Glutamatergic neuron (in vitro differentiated cells): ENCODE measurements around the gene RB1. TPM values are rescaled to one million over a fixed set of nuclear protein-coding genes. Genes with fewer than 3 reads are reported as not detected.

Source experiments
- DNase-seq: peaks from one replicate; pipeline ENCODE4 v3.0.0; 2022
- H3K27ac Mint-ChIP-seq: one replicate; pipeline ENCODE4 v1.8.0; 2020; ENCODE audit warnings: mild to moderate bottlenecking, mixed read lengths, inconsistent platforms; ENCODE audit not compliant: unreplicated experiment
- H3K27me3 Mint-ChIP-seq: one replicate; pipeline ENCODE4 v1.8.0; 2020; ENCODE audit warnings: mild to moderate bottlenecking, moderate library complexity, mixed read lengths, inconsistent platforms; ENCODE audit not compliant: unreplicated experiment
- H3K36me3 Mint-ChIP-seq: one replicate; pipeline ENCODE4 v1.8.0; 2020; ENCODE audit warnings: mild to moderate bottlenecking, mixed read lengths, inconsistent platforms; ENCODE audit not compliant: unreplicated experiment
- H3K4me1 Mint-ChIP-seq: one replicate; pipeline ENCODE4 v1.8.0; 2020; ENCODE audit warnings: mild to moderate bottlenecking, low read depth, mixed read lengths, inconsistent platforms; ENCODE audit not compliant: unreplicated experiment
- H3K4me3 Mint-ChIP-seq: one replicate; pipeline ENCODE4 v1.8.0; 2020; ENCODE audit warnings: mild to moderate bottlenecking, mixed read lengths, inconsistent platforms; ENCODE audit not compliant: unreplicated experiment
- H3K9me3 Mint-ChIP-seq: one replicate; pipeline ENCODE4 v1.8.0; 2020; ENCODE audit warnings: mild to moderate bottlenecking, moderate library complexity, mixed read lengths, inconsistent platforms; ENCODE audit not compliant: unreplicated experiment
- total RNA-seq: library from RNA; stranded (reverse); fragmentation: NEBNext Ultra II Directional; extraction: Animal tissue kit (Norgen Biotek cat#: 25700); gene quantifications from one replicate; pipeline ENCODE4 v1.2.1, GENCODE V29; 2021; ENCODE audit not compliant: unreplicated experiment
- TF ChIP-seq, protein P1 (sequence below): fragments of 200-600 bp; sonication (generic); IDR thresholded peaks from one replicate; pipeline ENCODE4 v1.5.0; 2021; ENCODE audit not compliant: partially characterized antibody, unreplicated experiment

RB1 gene
- total RNA-seq, 1 donor from 2014 or later = 50.3 TPM

DNA sequence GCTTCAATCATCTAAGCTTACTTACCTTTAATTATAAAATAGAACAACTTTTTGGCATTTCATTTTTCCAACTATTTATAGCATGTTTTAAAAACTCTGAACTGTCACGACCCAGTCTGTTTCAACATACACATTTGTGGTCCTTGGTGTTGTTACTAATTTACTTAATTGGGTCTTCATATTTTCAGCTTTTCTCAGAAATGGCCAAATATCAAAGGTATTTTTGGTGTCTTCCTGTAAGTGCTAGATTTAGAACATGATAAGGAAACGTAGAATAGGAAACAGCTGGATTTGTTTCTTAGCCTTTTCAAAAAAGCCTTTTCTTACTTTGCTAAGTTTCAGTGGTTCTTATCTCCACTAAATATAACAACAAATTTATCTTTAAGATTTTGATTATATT is 97.9 kb downstream of the RB1 start:
- no peak for DNase-seq
- Mint-ChIP-seq H3K9me3 (no peaks in the 10 kb centered on the region), H3K27ac (no peak overlapping the region), H3K4me1 (no peaks in the 10 kb centered on the region), H3K36me3 (no peaks in the 10 kb centered on the region), H3K27me3 (peaks cover under 1% of the 10 kb centered on the region), H3K4me3 (no peak overlapping the region)
- TF ChIP-seq, protein P1, sequence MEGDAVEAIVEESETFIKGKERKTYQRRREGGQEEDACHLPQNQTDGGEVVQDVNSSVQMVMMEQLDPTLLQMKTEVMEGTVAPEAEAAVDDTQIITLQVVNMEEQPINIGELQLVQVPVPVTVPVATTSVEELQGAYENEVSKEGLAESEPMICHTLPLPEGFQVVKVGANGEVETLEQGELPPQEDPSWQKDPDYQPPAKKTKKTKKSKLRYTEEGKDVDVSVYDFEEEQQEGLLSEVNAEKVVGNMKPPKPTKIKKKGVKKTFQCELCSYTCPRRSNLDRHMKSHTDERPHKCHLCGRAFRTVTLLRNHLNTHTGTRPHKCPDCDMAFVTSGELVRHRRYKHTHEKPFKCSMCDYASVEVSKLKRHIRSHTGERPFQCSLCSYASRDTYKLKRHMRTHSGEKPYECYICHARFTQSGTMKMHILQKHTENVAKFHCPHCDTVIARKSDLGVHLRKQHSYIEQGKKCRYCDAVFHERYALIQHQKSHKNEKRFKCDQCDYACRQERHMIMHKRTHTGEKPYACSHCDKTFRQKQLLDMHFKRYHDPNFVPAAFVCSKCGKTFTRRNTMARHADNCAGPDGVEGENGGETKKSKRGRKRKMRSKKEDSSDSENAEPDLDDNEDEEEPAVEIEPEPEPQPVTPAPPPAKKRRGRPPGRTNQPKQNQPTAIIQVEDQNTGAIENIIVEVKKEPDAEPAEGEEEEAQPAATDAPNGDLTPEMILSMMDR = no peak

DNA sequence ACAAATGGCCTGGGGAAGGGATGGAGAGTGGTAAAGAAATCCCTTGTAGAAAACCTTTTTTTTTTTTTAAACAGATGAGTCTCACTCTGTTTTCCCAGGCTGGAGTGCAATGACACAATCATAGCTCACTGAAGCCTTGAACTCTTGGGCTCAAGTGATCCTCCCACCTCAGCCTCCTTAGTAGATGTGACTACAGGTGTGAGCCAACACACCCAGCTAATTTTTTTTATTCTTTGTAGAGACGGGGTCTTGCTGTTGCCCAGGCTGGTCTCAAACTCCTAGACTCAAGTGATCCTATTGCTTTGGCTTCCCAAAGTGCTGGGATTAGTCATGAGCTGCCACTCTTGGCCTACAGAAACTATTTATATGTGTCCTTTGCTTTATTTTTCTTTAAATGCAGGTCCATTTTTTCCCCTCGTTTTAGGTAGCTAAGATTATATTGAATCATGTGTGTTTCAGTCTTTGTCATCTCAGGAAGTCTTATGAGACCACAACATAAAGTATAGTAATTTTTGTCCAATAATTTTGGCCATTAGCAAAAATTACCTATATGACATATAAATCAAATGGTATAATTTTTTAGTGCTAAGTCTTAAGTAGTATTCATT is 98.9 kb downstream of the RB1 start:
- Mint-ChIP-seq H3K4me3 (no peak overlapping the region), H3K4me1 (no peaks in the 10 kb centered on the region), H3K36me3 (no peaks in the 10 kb centered on the region), H3K27ac (no peak overlapping the region), H3K27me3 (no peaks in the 10 kb centered on the region), H3K9me3 (no peaks in the 10 kb centered on the region)
- no peak for DNase-seq
- TF ChIP-seq, protein P1 = no peak

DNA sequence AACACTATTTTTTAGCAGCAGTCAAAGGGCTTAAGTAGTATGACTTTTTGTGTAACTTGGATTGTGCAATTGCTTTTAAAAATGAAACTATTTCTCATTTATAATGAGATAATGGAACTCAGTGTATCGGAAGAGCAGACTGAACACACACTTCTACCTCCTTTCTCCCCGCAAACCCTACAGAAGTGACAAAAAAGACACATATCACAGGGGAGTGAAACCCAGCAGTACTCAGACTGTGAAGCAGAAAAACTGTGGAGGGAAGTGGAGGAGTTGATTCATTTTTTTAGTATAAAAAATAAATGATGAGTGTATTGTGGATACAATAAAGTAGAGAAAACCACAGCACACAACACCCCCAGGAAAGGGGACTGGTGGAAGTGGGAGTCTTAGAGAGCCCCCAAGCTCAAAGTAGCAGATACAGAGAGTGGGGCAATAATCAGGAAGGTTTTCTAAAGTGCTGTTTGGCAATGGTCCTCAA is 99.6 kb downstream of the RB1 start:
- no peaks in the 10 kb centered on the region for H3K4me1 Mint-ChIP-seq
- TF ChIP-seq, protein P1 = no peak
- H3K36me3 Mint-ChIP-seq = no peaks in the 10 kb centered on the region
- no peak overlapping the region for H3K4me3 Mint-ChIP-seq
- H3K27me3 Mint-ChIP-seq = no peaks in the 10 kb centered on the region
- no peak overlapping the region for H3K27ac Mint-ChIP-seq
- no peaks in the 10 kb centered on the region for H3K9me3 Mint-ChIP-seq
- DNase-seq = no peak

DNA sequence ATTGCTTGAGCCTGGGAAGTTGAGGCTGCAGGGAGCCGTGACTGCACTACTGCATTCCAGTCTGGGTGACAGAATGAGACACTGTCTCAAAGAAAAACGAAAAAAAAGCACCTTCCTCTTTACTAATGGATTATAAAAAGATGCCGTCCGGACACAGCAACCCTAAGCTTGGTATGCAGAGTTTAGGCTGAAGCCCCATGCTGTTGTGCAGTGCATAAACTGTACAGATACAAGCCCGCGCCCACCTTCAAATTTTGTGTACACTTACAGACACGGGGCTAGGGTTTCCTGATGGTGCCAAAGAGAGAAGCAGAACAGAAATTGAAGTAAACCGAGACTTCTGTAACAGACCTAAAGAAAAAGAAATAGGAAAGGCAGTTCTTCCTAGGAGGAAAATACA is 100.4 kb downstream of the RB1 start:
- H3K9me3 Mint-ChIP-seq = no peaks in the 10 kb centered on the region
- no peaks in the 10 kb centered on the region for H3K4me1 Mint-ChIP-seq
- TF ChIP-seq, protein P1 = no peak
- H3K4me3 Mint-ChIP-seq = no peak overlapping the region
- no peaks in the 10 kb centered on the region for H3K27me3 Mint-ChIP-seq
- H3K36me3 Mint-ChIP-seq = no peaks in the 10 kb centered on the region
- no peak for DNase-seq
- H3K27ac Mint-ChIP-seq = no peak overlapping the region

DNA sequence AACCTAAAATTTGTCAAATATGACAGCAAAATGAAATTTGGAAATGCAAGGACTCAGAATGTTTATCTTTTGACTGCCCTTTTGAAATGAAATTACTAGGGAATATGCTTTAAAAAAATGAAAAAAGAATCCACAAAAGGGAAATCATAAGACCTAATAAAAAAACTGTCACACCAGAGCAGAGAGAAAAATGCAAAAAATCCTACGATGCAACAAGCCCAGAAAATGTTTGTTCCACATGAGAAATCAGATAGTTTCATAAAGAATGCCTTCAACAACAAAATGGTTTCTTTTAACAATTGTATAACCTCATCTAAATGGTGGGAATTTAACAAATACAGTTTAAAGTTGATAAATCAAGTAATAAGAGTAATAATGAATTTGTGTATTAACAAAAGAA is 101.4 kb downstream of the RB1 start:
- no peaks in the 10 kb centered on the region for H3K36me3 Mint-ChIP-seq
- no peaks in the 10 kb centered on the region for H3K4me1 Mint-ChIP-seq
- no peaks in the 10 kb centered on the region for H3K9me3 Mint-ChIP-seq
- TF ChIP-seq, protein P1 = no peak
- H3K4me3 Mint-ChIP-seq = no peak overlapping the region
- H3K27ac Mint-ChIP-seq = no peak overlapping the region
- H3K27me3 Mint-ChIP-seq = no peaks in the 10 kb centered on the region
- DNase-seq = no peak
